ENCODE measurements around the gene CDK18. TPM values are rescaled to one million over a fixed set of nuclear protein-coding genes. Genes with fewer than 3 reads are reported as not detected.

The CDK18 gene
- total and polyA plus RNA-seq, 10 of the 15 experiments (the other 5 are each of a cell fraction or from before 2014, with no cell fraction given) = 0.13 to 4.4 (median 0.52) TPM; not detected in 2

GRCh38 chr1:205481218-205481617, 23.3 kb upstream of the CDK18 start:
- POLR2A ChIA-PET = no interaction called here
- H3K79me2 ChIP-seq (ENCODE audit: control insufficient read depth, insufficient read depth, low read length) = no peaks in the 10 kb centered on the region
- intact Hi-C loops (cut with micrococcal nuclease; ENCODE audit: unreplicated experiment) (loop anchor here (2.0 kb wide), 1 partner anchor 40 kb away; no protein-coding TSS in a partner anchor), in situ Hi-C loops (cut with MboI) (no loop called here)
- H3K4me3 ChIP-seq = no peak overlapping the region
- BruUV-seq (replicated peaks) = no TSS peak
- H3K4me1 ChIP-seq (ENCODE audit: control insufficient read depth, insufficient read depth, low read length) = peaks cover 25% of the 10 kb centered on the region
- H3K27ac ChIP-seq (ENCODE audit: control insufficient read depth, insufficient read depth) = peak overlapping the region; percentile 64
- H3K9ac ChIP-seq (ENCODE audit: control insufficient read depth, insufficient read depth, low read length) = peak overlapping the region; percentile 18; the same call in 1 of the 2 replicates
- H3K9me3 ChIP-seq (replicated peaks; ENCODE audit: control insufficient read depth, insufficient read depth, low read length) = no peaks in the 10 kb centered on the region; the same call in 2 of the 3 replicates
- H4K20me1 ChIP-seq (ENCODE audit: control insufficient read depth, insufficient read depth) = no peaks in the 10 kb centered on the region
- peak; percentile 48 for ATAC-seq
- DNase-seq (ENCODE audit: low read depth, low spot score) = no peak
- H3K4me2 ChIP-seq (ENCODE audit: control insufficient read depth, insufficient read depth) = peak overlapping the region; percentile 15
- H3K36me3 ChIP-seq (ENCODE audit: control insufficient read depth in 2 of 2, insufficient read depth in 2 of 2, low read length in 1 of 2) = no peaks in the 10 kb centered on the region
- H2AFZ ChIP-seq (ENCODE audit: control insufficient read depth, low read depth, low read length) = peak overlapping the region; percentile 62
- no peak for FAIRE-seq
- H3K27me3 ChIP-seq (replicated peaks in 1 of 2; ENCODE audit: control insufficient read depth in 2 of 2, insufficient read depth in 2 of 2, low read length in 1 of 2) = no peaks in the 10 kb centered on the region
- SMC1A ChIA-PET (ENCODE audit: uncharacterized antibody, unreplicated experiment) = interaction anchor here (1.2 to 17.0 kb wide), 11 partner anchors 36 to 208 kb away, joined by 3 to 319 read pairs (median 7); partner anchors contain the start of gene ELK4
- RAD21 ChIA-PET (ENCODE audit: unreplicated experiment) = interaction anchor here (1.0 to 8.7 kb wide), 10 partner anchors 8 to 208 kb away, joined by 3 to 214 read pairs (median 8); no protein-coding TSS in a partner anchor
- TF ChIP-seq HDGF (IDR thresholded peaks at IDR 0.05) (peak; percentile 87; the same call in 1 of the 2 replicates), EED (IDR thresholded peaks at IDR 0.05; ENCODE audit: low read depth) (0 out of 2 replicates have a peak, but pooled peaks have one; percentile 15), SMARCA5 (IDR thresholded peaks at IDR 0.05) (no peak), BHLHE40 (IDR thresholded peaks at IDR 0.05; ENCODE audit: borderline replicate concordance in 1 of 2, low read depth in 2 of 2, low read length in 1 of 2) (peak; percentile 59 to 81; a peak in 3 of 4 replicates)
- TF ChIP-seq, protein P1, sequence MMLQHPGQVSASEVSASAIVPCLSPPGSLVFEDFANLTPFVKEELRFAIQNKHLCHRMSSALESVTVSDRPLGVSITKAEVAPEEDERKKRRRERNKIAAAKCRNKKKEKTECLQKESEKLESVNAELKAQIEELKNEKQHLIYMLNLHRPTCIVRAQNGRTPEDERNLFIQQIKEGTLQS (IDR thresholded peaks at IDR 0.05; ENCODE audit: borderline replicate concordance, extremely low read depth, low read depth, low read length) = no peak
- CTCF ChIA-PET = interaction anchor here (0.9 to 22.4 kb wide), 15 partner anchors 12 to 209 kb away, joined by 3 to 891 read pairs (median 8); partner anchors contain the start of gene CDK18
- WGBS (ENCODE audit: insufficient coverage, insufficient replicate concordance, low lambda C conversion rate, missing lambda C conversion rate) = 49% methylated on average over 11 of the region's 11 CpGs

All from GM12878 (cell line).